Brain microvascular endothelial cell (primary cell): ENCODE measurements around the gene RFTN1.

ENCODE experiments used
- DNase-seq: peaks from one replicate; pipeline ENCODE4 v3.0.0-alpha.2; 2020
- H3K27ac ChIP-seq: fragments of 250-450 bp; sonication (Bioruptor Pico); 2 replicates; pipeline ENCODE4 v1.5.1; 2020; ENCODE audit warnings: mild to moderate bottlenecking, moderate library complexity
- H3K27me3 ChIP-seq: fragments of 250-450 bp; sonication (Bioruptor Pico); replicated peaks from 2 replicates; pipeline ENCODE4 v1.5.1; 2020; ENCODE audit warnings: mild to moderate bottlenecking
- H3K36me3 ChIP-seq: fragments of 250-450 bp; sonication (Bioruptor Pico); replicated peaks from 2 replicates; pipeline ENCODE4 v1.5.1; 2020; ENCODE audit warnings: mild to moderate bottlenecking
- H3K4me3 ChIP-seq: 2 replicates; pipeline ENCODE4 v1.5.1; 2011; ENCODE audit warnings: low read depth, mild to moderate bottlenecking, control low read depth, low read length, moderate library complexity
- CTCF ChIP-seq: IDR thresholded peaks from 2 replicates; pipeline ENCODE4 v1.5.1; 2011; ENCODE audit warnings: low read depth, mild to moderate bottlenecking, moderate library complexity, low read length, control low read depth, inconsistent platforms; ENCODE audit errors: missing control alignments
- in situ Hi-C: cut with HindIII; loops from 2 replicates; pipeline ENCODE4 v1.10.0; 2017; ENCODE audit warnings: low sequenced_read_pairs, low pct_ligation_motif_present

RFTN1 gene

GRCh38 chr3:16447135-16447534 is 66.4 kb downstream of the RFTN1 start:
- Histone ChIP-seq H3K4me3 (no peak overlapping the region), H3K27me3 (no peaks in the 10 kb centered on the region), H3K36me3 (peaks cover 4% of the 10 kb centered on the region), H3K27ac (no peak overlapping the region)
- TF ChIP-seq CTCF, result no peak
- in situ Hi-C loops, result no loop called here
- no peak for DNase-seq

GRCh38 chr3:16444344-16444743 is 69.2 kb downstream of the RFTN1 start:
- H3K27me3 ChIP-seq, result no peaks in the 10 kb centered on the region

GRCh38 chr3:16442730-16443129 is 70.8 kb downstream of the RFTN1 start:
- in situ Hi-C loops, result no loop called here
- H3K4me3 ChIP-seq, result no peak overlapping the region
- H3K27me3 ChIP-seq, result no peaks in the 10 kb centered on the region
- DNase-seq, result no peak
- no peaks in the 10 kb centered on the region for H3K36me3 ChIP-seq
- H3K27ac ChIP-seq, result no peak overlapping the region
- TF ChIP-seq CTCF, result no peak

More at GRCh38 chr3:16444344-16444743, 69.2 kb downstream of the RFTN1 start:
- no peak for DNase-seq
- in situ Hi-C loops, result no loop called here
- TF ChIP-seq CTCF, result no peak
- Histone ChIP-seq H3K27ac (peak overlapping the region; percentile 17), H3K36me3 (no peaks in the 10 kb centered on the region), H3K4me3 (no peak overlapping the region)

- no peak for DNase-seq
- Histone ChIP-seq H3K27me3 (no peaks in the 10 kb centered on the region), H3K4me3 (no peak overlapping the region), H3K27ac (peak overlapping the region; percentile 21), H3K36me3 (no peaks in the 10 kb centered on the region)
- no peak for TF ChIP-seq CTCF
- in situ Hi-C loops, result no loop called here
Observed at GRCh38 chr3:16441371-16441875, 72.1 kb downstream of the RFTN1 start.

GRCh38 chr3:16439848-16440708 is 73.4 kb downstream of the RFTN1 start:
- DNase-seq, result no peak
- no peaks in the 10 kb centered on the region for H3K27me3 ChIP-seq
- H3K27ac ChIP-seq, result no peak overlapping the region
- no peak for TF ChIP-seq CTCF
- no peaks in the 10 kb centered on the region for H3K36me3 ChIP-seq
- H3K4me3 ChIP-seq, result no peak overlapping the region
- in situ Hi-C loops, result no loop called here
